ENCODE data around the gene PLTP.
A peak's percentile ranks its signal among the peaks of the same experiment; 100 is the strongest.

Gene PLTP

GRCh38 chr20:45940469-45940868 lies 28.5 kb upstream of the PLTP start:
- TF ChIP-seq, protein P1, sequence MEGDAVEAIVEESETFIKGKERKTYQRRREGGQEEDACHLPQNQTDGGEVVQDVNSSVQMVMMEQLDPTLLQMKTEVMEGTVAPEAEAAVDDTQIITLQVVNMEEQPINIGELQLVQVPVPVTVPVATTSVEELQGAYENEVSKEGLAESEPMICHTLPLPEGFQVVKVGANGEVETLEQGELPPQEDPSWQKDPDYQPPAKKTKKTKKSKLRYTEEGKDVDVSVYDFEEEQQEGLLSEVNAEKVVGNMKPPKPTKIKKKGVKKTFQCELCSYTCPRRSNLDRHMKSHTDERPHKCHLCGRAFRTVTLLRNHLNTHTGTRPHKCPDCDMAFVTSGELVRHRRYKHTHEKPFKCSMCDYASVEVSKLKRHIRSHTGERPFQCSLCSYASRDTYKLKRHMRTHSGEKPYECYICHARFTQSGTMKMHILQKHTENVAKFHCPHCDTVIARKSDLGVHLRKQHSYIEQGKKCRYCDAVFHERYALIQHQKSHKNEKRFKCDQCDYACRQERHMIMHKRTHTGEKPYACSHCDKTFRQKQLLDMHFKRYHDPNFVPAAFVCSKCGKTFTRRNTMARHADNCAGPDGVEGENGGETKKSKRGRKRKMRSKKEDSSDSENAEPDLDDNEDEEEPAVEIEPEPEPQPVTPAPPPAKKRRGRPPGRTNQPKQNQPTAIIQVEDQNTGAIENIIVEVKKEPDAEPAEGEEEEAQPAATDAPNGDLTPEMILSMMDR (conservative IDR thresholded peaks at IDR 0.05): no peak
- no peak for TF ChIP-seq ZFX (IDR thresholded peaks at IDR 0.05)
- no peak overlapping the region for H3K27ac ChIP-seq

DNA sequence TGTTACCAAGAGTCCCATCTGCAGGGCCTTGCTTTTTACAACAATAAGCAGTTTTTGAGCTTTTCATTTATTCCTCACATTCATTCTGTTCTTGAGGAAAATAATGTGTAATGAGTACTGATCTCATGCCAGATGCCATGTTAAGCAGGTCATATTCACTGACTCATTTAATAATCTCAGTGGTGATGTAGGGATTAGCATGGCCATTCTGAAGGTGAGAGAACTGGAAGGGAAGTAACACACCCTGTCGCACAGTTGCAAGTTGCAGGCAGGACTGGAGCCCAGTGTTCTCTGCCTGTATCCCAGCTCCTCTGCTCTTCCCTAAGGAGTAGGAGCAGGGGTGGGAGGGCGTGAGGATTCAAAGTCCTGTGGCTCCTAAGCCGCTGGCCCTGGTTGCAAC lies 28.1 kb upstream of the PLTP start:
- TF ChIP-seq ZFX (IDR thresholded peaks at IDR 0.05): no peak
- TF ChIP-seq, protein P1 (conservative IDR thresholded peaks at IDR 0.05): no peak
- H3K27ac ChIP-seq: no peak overlapping the region

- no peak overlapping the region for H3K27ac ChIP-seq
Measured at GRCh38 chr20:45938727-45939438, 26.9 kb upstream of the PLTP start.

DNA sequence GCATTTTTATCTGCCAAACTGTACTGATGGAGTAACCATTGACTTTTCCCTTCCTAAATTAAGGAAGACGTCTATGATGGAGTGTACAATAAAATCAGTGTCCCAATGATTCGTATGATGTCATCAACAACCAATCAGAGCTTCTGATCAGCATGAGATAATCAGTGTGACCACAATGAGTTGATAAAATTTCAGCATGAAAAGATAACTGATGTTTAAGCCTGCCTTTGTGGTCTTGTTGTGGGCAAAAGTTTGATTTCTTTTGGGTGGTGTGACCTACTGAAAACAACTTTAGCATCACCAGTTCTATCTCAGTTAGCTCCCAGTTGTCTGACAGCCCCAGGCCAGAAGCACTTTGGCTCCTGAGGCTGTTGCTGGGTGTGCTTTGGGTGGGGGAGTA lies 25.8 kb upstream of the PLTP start:
- TF ChIP-seq, protein P1 (conservative IDR thresholded peaks at IDR 0.05): no peak
- no peak for TF ChIP-seq ZFX (IDR thresholded peaks at IDR 0.05)
- H3K27ac ChIP-seq: no peak overlapping the region

More at GRCh38 chr20:45938727-45939438, 26.9 kb upstream of the PLTP start:
- no peak for TF ChIP-seq ZFX (IDR thresholded peaks at IDR 0.05)
- TF ChIP-seq, protein P1 (conservative IDR thresholded peaks at IDR 0.05): no peak

DNA sequence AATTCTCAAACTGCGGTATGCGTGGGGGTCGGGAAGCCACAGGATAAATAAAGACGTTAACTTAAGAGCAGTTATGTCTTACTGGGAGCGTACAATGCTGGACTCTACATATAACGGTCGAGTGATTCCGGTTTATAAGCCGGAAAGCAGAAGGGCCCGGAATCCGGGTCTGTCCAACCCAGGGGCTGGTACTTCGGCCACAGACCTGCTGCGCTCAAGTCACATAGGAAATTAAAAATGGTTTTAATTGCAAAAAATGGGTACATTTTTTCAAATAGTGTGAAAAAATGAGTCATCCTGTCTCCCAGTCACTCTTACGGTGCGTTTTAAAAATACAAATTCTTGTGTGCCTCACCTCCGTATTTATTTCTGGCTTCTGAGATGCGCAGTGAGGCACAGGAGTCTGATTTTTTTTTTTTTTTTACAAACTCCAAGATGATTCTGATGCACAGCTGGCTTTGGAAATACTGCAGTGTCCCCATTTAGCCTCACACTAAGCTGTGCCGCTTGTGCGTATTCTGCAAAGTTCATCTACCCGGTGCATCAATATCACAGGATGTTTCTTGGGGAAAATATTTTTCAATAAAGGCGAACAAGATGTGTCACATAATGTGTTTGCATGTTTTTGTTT lies 23.6 kb upstream of the PLTP start:
- peak overlapping the region; percentile 99 for H3K27ac ChIP-seq
- no peak for TF ChIP-seq ZFX (IDR thresholded peaks at IDR 0.05)
- TF ChIP-seq, protein P1 (conservative IDR thresholded peaks at IDR 0.05): no peak

- TF ChIP-seq, protein P1 (conservative IDR thresholded peaks at IDR 0.05): no peak
- TF ChIP-seq ZFX (IDR thresholded peaks at IDR 0.05): peak; percentile 26; the same call in 1 of the 2 replicates
Measured at GRCh38 chr20:45934586-45935415, 22.8 kb upstream of the PLTP start, which contains the start of gene PCIF1. Gene PCIF1 (plus strand): TSS chr20:45934683. CDS start chr20:45939000, 4,317 bp downstream.

More at GRCh38 chr20:45934586-45935415, 22.8 kb upstream of the PLTP start, which contains the start of gene PCIF1:
- peak within 1 kb of the TSS; percentile 99 for H3K27ac ChIP-seq

Measured in C4-2B (cell line).